ENCODE data around the gene SFTPA2.
"Not testable (repeated sequence)": the region's sequence is repeated elsewhere in the genome, so short reads cannot be mapped to it uniquely, and the experiment has no call there.

The SFTPA2 gene

GRCh38 chr10:79560160-79560709 is at the start of gene SFTPA2:
Gene SFTPA2, minus strand, starts transcription at chr10:79560407. Its CDS starts 924 bp downstream, at chr10:79559483.
- DNase-seq = no peak

GRCh38 chr10:79608505-79609375 is 48.5 kb upstream of the SFTPA2 start:
- no peak for DNase-seq

GRCh38 chr10:79605308-79605707 is 45.1 kb upstream of the SFTPA2 start:
- DNase-seq = no peak

- no peak for DNase-seq
Observed at GRCh38 chr10:79604294-79604693, 44.1 kb upstream of the SFTPA2 start.

GRCh38 chr10:79602953-79603352 is 42.7 kb upstream of the SFTPA2 start:
- no peak for DNase-seq

- DNase-seq = no peak
Observed at GRCh38 chr10:79601939-79602338, 41.7 kb upstream of the SFTPA2 start.

GRCh38 chr10:79599644-79600043 is 39.4 kb upstream of the SFTPA2 start:
- DNase-seq = not testable (repeated sequence)

- DNase-seq = no peak
Observed at GRCh38 chr10:79595510-79595909, 35.3 kb upstream of the SFTPA2 start.

- not testable (repeated sequence) for DNase-seq
Observed at GRCh38 chr10:79594565-79594964, 34.4 kb upstream of the SFTPA2 start.

GRCh38 chr10:79593377-79593776 is 33.2 kb upstream of the SFTPA2 start:
- DNase-seq = no peak

- no peak for DNase-seq
Observed at GRCh38 chr10:79588800-79589199, 28.6 kb upstream of the SFTPA2 start.

- DNase-seq = no peak
Observed at GRCh38 chr10:79586933-79587332, 26.7 kb upstream of the SFTPA2 start.

- DNase-seq = no peak
Observed at GRCh38 chr10:79585870-79586527, 25.8 kb upstream of the SFTPA2 start.

- DNase-seq = no peak
Observed at GRCh38 chr10:79583488-79584024, 23.3 kb upstream of the SFTPA2 start.

GRCh38 chr10:79582954-79583353 is 22.7 kb upstream of the SFTPA2 start:
- DNase-seq = not testable (repeated sequence)

- no peak for DNase-seq
Observed at GRCh38 chr10:79582096-79582495, 21.9 kb upstream of the SFTPA2 start.

- DNase-seq = no peak
Observed at GRCh38 chr10:79581044-79581443, 20.8 kb upstream of the SFTPA2 start.

- no peak for DNase-seq
Observed at GRCh38 chr10:79579361-79579760, 19.2 kb upstream of the SFTPA2 start.

- DNase-seq = not testable (repeated sequence)
Observed at GRCh38 chr10:79570624-79571023, 10.4 kb upstream of the SFTPA2 start.

GRCh38 chr10:79563426-79563825 is 3.2 kb upstream of the SFTPA2 start:
- no peak for DNase-seq

GRCh38 chr10:79562135-79562756 is 2.0 kb upstream of the SFTPA2 start:
- no peak for DNase-seq

- DNase-seq = no peak
Observed at GRCh38 chr10:79561257-79561656, 1.1 kb upstream of the SFTPA2 start.

GRCh38 chr10:79559726-79560125 is 481 bp downstream of the SFTPA2 start:
- DNase-seq = no peak
